Adipose tissue (tissue), 3 donors: ENCODE measurements around the gene SLC4A1. TPM values are rescaled to one million over a fixed set of nuclear protein-coding genes. Genes with fewer than 3 reads are reported as not detected.

Experiments
- H3K27ac ChIP-seq: one replicate; pipeline ENCODE4 v1.5.1; 2013; ENCODE audit warnings: low read depth, low read length
- WGBS, 3 donors: extraction: QIAGEN DNeasy Blood & Tissue Kit; methylation state at CpG; one replicate each; pipeline ENCODE4 v1.1.7; 2013; 5-methylcytosine and 5-hydroxymethylcytosine counted together
- polyA plus RNA-seq, 3 donors: library from polyadenylated mRNA; stranded (reverse); fragments of 200-250 nt; gene quantifications; one replicate each; pipeline ENCODE4 v1.2.3, GENCODE V29; 2013
- donor health status: healthy with polysubstance abuse.
- donor health status: Bipolar disorder and iron deficiency.
- donor health status: healthy.

Gene SLC4A1
- polyA plus RNA-seq, 3 donors, result 0.10 TPM; not detected in 2

GRCh38 chr17:44198721-44199552, 69.0 kb downstream of the SLC4A1 start:
- peak overlapping the region; percentile 94 for H3K27ac ChIP-seq
- 1% methylated on average over 29 to 55 of the region's 68 CpGs for WGBS, 3 donors

Other genes starting within 250 kb of the SLC4A1 start
- 10 to 100 TPM; 13.7 to 30.6 (median 28.6) TPM for gene LSM12, start 201.5 kb downstream of the SLC4A1 start, polyA plus RNA-seq
- gene G6PC3, start 197.4 kb downstream of the SLC4A1 start, polyA plus RNA-seq, result 10 to 100 TPM; 39.4 to 85.3 (median 39.5) TPM
- 10 to 100 TPM; 19.3 to 37.6 (median 34.1) TPM for gene HDAC5, start 144.5 kb downstream of the SLC4A1 start, polyA plus RNA-seq
- 1 to 10 TPM in 2 of 3 donors, under 1 TPM in 1; 0.37 to 2.7 (median 2.6) TPM for gene HROB, start 126.2 kb downstream of the SLC4A1 start, polyA plus RNA-seq
- gene ASB16, start 97.4 kb downstream of the SLC4A1 start, polyA plus RNA-seq, result under 1 TPM in 2 of 3 donors, not detected in 1; 0.13 to 0.92 TPM
- 10 to 100 TPM; 20.7 to 33.5 (median 28.7) TPM for gene TMUB2, start 81.2 kb downstream of the SLC4A1 start, polyA plus RNA-seq
- 10 to 100 TPM; 14.5 to 34.8 (median 28.1) TPM for gene ATXN7L3, start 68.3 kb downstream of the SLC4A1 start, polyA plus RNA-seq
- 10 to 100 TPM; 28.2 to 40.9 (median 35.3) TPM for gene UBTF, start 48.5 kb downstream of the SLC4A1 start, polyA plus RNA-seq
- 1 to 10 TPM in 1 of 3 donors, under 1 TPM in 1, not detected in 1; 0.25 to 4.2 TPM for gene RUNDC3A, start 40.5 kb upstream of the SLC4A1 start, polyA plus RNA-seq
- 10 to 100 TPM; 86.9 to 90.1 (median 87.2) TPM for gene SLC25A39, start 56.7 kb upstream of the SLC4A1 start, polyA plus RNA-seq
- 100 to 1,000 TPM in 2 of 3 donors, 10 to 100 TPM in 1; 65.3 to 151 (median 104) TPM for gene GRN, start 77.2 kb upstream of the SLC4A1 start, polyA plus RNA-seq
- gene FAM171A2, start 95.7 kb upstream of the SLC4A1 start, polyA plus RNA-seq, result under 1 TPM; 0.30 to 1.00 (median 0.90) TPM
- 1 to 10 TPM in 1 of 3 donors, under 1 TPM in 2; 0.35 to 1.1 (median 0.90) TPM for gene ITGA2B, start 121.5 kb upstream of the SLC4A1 start, polyA plus RNA-seq
- 10 to 100 TPM in 1 of 3 donors, 1 to 10 TPM in 2; 5.8 to 11.2 (median 7.6) TPM for gene GPATCH8, start 235.3 kb upstream of the SLC4A1 start, polyA plus RNA-seq